Kidney epithelial cell (primary cell): ENCODE measurements around the gene HGFAC. TPM values are rescaled to one million over a fixed set of nuclear protein-coding genes. Genes with fewer than 3 reads are reported as not detected.

Source experiments
- DNase-seq: peaks from one replicate; pipeline ENCODE4 v3.0.0-alpha.2; 2010; ENCODE audit warnings: low read depth
- H3K27me3 ChIP-seq: 2 replicates; pipeline ENCODE4 v1.6.0; 2011; ENCODE audit warnings: low read length; ENCODE audit not compliant: control insufficient read depth, insufficient read depth
- H3K36me3 ChIP-seq: 2 replicates; pipeline ENCODE4 v1.5.1; 2011; ENCODE audit warnings: low read length; ENCODE audit not compliant: control insufficient read depth, insufficient read depth
- H3K4me3 ChIP-seq: 2 replicates; pipeline ENCODE4 v1.5.1; 2011; ENCODE audit warnings: low read depth, mild to moderate bottlenecking, control low read depth, low read length
- CTCF ChIP-seq: IDR thresholded peaks from 2 replicates; pipeline ENCODE4 v1.5.1; 2011; ENCODE audit warnings: mild to moderate bottlenecking, moderate library complexity, low read length, control low read depth, inconsistent platforms; ENCODE audit not compliant: insufficient read depth, poor library complexity, severe bottlenecking
- total RNA-seq: library from RNA; depleted of rRNA; stranded (reverse); fragments of >200 nt; gene quantifications from 2 replicates; pipeline ENCODE4 v1.2.3, GENCODE V29; 2015

Gene HGFAC
- total RNA-seq, 1 donor from 2014 or later, result not detected

- H3K4me3 ChIP-seq, result no peak overlapping the region
- peaks cover 13% of the 10 kb centered on the region for H3K27me3 ChIP-seq
- no peaks in the 10 kb centered on the region for H3K36me3 ChIP-seq
- no peak for TF ChIP-seq CTCF
- DNase-seq, result no peak
Measured at GRCh38 chr4:3470244-3471097, 28.7 kb downstream of the HGFAC start.

GRCh38 chr4:3471098-3471760, 29.5 kb downstream of the HGFAC start:
- DNase-seq, result no peak
- no peak for TF ChIP-seq CTCF
- Histone ChIP-seq H3K27me3 (peaks cover 13% of the 10 kb centered on the region), H3K36me3 (no peaks in the 10 kb centered on the region), H3K4me3 (no peak overlapping the region)

DNA sequence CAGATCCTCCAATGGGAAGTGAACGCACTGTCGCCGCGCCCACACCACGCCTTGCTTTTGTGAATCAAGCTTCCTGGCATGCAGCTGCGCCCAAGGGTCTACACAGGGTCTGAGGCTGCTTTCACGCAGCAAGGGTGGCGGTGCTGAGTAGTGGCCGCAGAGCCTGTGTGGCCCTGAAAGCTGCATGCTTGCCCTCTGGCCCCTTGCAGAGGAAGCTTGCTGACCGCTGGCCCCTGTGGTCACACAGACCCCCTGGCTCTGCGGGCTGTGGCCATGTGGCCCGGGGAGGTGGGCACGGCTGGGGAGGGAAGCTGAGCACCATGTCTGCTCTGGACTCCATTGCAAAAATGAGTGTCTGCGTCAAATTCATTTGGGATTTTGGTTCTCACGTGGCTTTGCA, 30.1 kb downstream of the HGFAC start:
- Histone ChIP-seq H3K27me3 (peaks cover 10% of the 10 kb centered on the region), H3K36me3 (no peaks in the 10 kb centered on the region), H3K4me3 (no peak overlapping the region)
- TF ChIP-seq CTCF, result no peak
- no peak for DNase-seq

GRCh38 chr4:3472411-3473141, 30.8 kb downstream of the HGFAC start:
- no peak for TF ChIP-seq CTCF

DNA sequence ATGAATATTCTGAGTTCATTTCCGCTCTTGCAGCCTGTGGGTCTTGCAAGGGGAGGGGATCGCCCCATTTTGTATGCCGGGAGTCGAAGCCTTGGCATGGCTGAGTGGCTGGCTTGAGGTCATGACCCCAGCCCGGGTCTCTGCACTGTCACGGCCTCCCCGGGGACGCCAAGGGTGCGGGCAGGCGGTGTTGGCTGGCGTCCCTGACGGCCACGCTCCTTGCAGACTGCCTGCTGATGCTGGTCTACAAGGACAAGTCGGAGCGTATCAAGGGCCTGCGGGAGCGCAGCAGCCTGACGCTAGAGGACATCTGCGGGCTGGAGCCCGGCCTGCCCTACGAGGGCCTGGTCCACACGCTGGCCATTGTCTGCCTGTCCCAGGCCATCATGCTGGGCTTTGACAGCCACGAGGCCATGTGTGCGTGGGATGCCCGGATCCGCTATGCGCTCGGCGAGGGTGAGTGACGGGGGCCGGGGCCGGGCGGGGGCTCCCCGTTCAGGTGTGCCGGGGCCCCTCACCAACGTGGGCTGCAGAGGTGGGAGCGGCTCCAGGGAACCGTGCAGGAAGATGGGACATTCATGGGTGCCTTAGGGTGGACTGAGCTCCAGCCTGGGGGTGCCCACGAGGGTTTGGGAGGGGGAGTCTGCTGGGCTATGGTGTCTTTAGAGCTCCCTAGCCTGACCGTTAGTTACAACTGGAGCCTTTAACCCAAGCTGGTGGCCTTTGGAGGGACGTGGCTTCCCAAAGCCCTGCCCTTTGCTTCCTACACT, 31.6 kb downstream of the HGFAC start:
- TF ChIP-seq CTCF, result no peak
- Histone ChIP-seq H3K27me3 (peaks cover 21% of the 10 kb centered on the region), H3K4me3 (no peak overlapping the region), H3K36me3 (no peaks in the 10 kb centered on the region)
- DNase-seq, result no peak

More at GRCh38 chr4:3472411-3473141, 30.8 kb downstream of the HGFAC start:
- H3K4me3 ChIP-seq, result no peak overlapping the region
- no peak for DNase-seq
- H3K36me3 ChIP-seq, result no peaks in the 10 kb centered on the region
- H3K27me3 ChIP-seq, result peaks cover 17% of the 10 kb centered on the region
